Fibroblast of lung (primary cell): ENCODE data around the gene LRFN2.

ENCODE experiments used
- CTCF ChIP-seq, 2 donors: IDR thresholded peaks in 1 of 2; conservative IDR thresholded peaks in 1 of 2; 1 replicate in 1 of 2; 2 replicates in 1 of 2; pipeline ENCODE4 v1.5.1; 2011 to 2012; ENCODE audit warnings: low read length in 2 of 2, control low read depth in 1 of 2, inconsistent platforms in 1 of 2, low read depth in 1 of 2, mild to moderate bottlenecking in 1 of 2
- EZH2 ChIP-seq: IDR thresholded peaks from 2 replicates; pipeline ENCODE4 v1.5.1; 2012; ENCODE audit warnings: low read length, control low read depth, mild to moderate bottlenecking; ENCODE audit errors: missing control alignments

GRCh38 chr6:40611912-40612311, 24.7 kb upstream of the LRFN2 start:
- TF ChIP-seq CTCF (conservative IDR thresholded peaks at IDR 0.05 in 1 of 2, IDR thresholded peaks at IDR 0.05 in 1 of 2; ENCODE audit: low read depth in 1 of 2, low read length in 2 of 2): no peak
- TF ChIP-seq EZH2: no peak
